Tibial nerve (tissue), 4 donors: Measurements from ENCODE around the gene HNF4A.

ENCODE experiments used
- CTCF ChIP-seq, 5 experiments: fragments of 200-600 bp in 3 of 5; fragments of 450-650 bp in 2 of 5; sonication (generic) in 3 of 5; IDR thresholded peaks; one replicate each; pipeline ENCODE4 v1.5.1; 2016 to 2019; ENCODE audit warnings: antibody characterized with exemption in 5 of 5, mild to moderate bottlenecking in 3 of 5, moderate library complexity in 2 of 5
- EP300 ChIP-seq, 2 donors: sonication (generic); formaldehyde crosslinking; IDR thresholded peaks; one replicate each; pipeline ENCODE4 v1.6.1; 2017; ENCODE audit warnings: antibody characterized with exemption in 2 of 2, mild to moderate bottlenecking in 1 of 2
- POLR2A ChIP-seq, 2 donors: fragments of 450-650 bp; IDR thresholded peaks; one replicate each; pipeline ENCODE4 v1.6.1; 2017; ENCODE audit warnings: antibody characterized with exemption in 2 of 2, mild to moderate bottlenecking in 2 of 2, moderate library complexity in 2 of 2

GRCh38 chr20:44413575-44414345 lies 58.3 kb downstream of the HNF4A start:
- TF ChIP-seq CTCF (IDR thresholded peaks at IDR 0.05) (no peak), POLR2A (IDR thresholded peaks at IDR 0.05) (no peak), EP300 (IDR thresholded peaks at IDR 0.05) (no peak)
